Caco-2 (cell line): ENCODE results near the gene GIPC2. TPM values are rescaled to one million over a fixed set of nuclear protein-coding genes. Genes with fewer than 3 reads are reported as not detected.

Experiments
- BruUV-seq: library from RNA; stranded (reverse); fragments of 400-500 nt; replicated peaks from 2 replicates; lab custom pipeline; 2021; lab: Mats Ljungman, UMichigan
- CTCF ChIA-PET: fragments of 300-600 bp; sonication (Branson Sonifier 250); formaldehyde crosslinking; loops from one replicate; lab custom pipeline; 2022; ENCODE audit warnings: antibody characterized with exemption; lab: Charles Lee
- POLR2A ChIA-PET: fragments of 300-600 bp; sonication (Branson Sonifier 250); formaldehyde crosslinking; loops from one replicate; lab custom pipeline; 2022; ENCODE audit warnings: antibody characterized with exemption; lab: Charles Lee
- DNase-seq, 2 experiments: peaks; one replicate each; pipeline versions ENCODE4 v3.0.0 to v3.0.0-alpha.2; 2020 to 2022
- H3K27me3 ChIP-seq: replicated peaks from 2 replicates; pipeline ENCODE4 v1.6.0; 2011; ENCODE audit warnings: low read length; ENCODE audit not compliant: control insufficient read depth, insufficient read depth
- H3K36me3 ChIP-seq: 2 replicates; pipeline ENCODE4 v1.5.1; 2011; ENCODE audit warnings: low read length; ENCODE audit not compliant: control insufficient read depth, insufficient read depth
- H3K4me1 ChIP-seq: fragments of 250-450 bp; sonication (Bioruptor Pico); 2 replicates; pipeline ENCODE4 v1.5.1; 2020; ENCODE audit warnings: mild to moderate bottlenecking
- H3K4me3 ChIP-seq: 2 replicates; pipeline ENCODE4 v1.5.1; 2011; ENCODE audit warnings: low read depth, mild to moderate bottlenecking, control low read depth, low read length
- H3K9me3 ChIP-seq: fragments of 250-450 bp; sonication (Bioruptor Pico); 2 replicates; pipeline ENCODE4 v1.5.1; 2020; ENCODE audit warnings: mild to moderate bottlenecking, moderate library complexity
- H3K27ac Mint-ChIP-seq: one replicate; pipeline ENCODE4 v1.8.0; 2022; ENCODE audit warnings: mixed read lengths; ENCODE audit not compliant: unreplicated experiment
- H3K27me3 Mint-ChIP-seq: one replicate; pipeline ENCODE4 v1.8.0; 2022; ENCODE audit warnings: mixed read lengths; ENCODE audit not compliant: insufficient read depth, unreplicated experiment
- H3K36me3 Mint-ChIP-seq: one replicate; pipeline ENCODE4 v1.8.0; 2022; ENCODE audit warnings: mild to moderate bottlenecking, mixed read lengths; ENCODE audit not compliant: insufficient read depth, unreplicated experiment
- H3K4me1 Mint-ChIP-seq: one replicate; pipeline ENCODE4 v1.8.0; 2022; ENCODE audit warnings: low read depth, mixed read lengths; ENCODE audit not compliant: unreplicated experiment
- H3K4me3 Mint-ChIP-seq: one replicate; pipeline ENCODE4 v1.8.0; 2022; ENCODE audit warnings: mild to moderate bottlenecking, moderate library complexity, mixed read lengths; ENCODE audit not compliant: unreplicated experiment
- H3K9me3 Mint-ChIP-seq: one replicate; pipeline ENCODE4 v1.8.0; 2022; ENCODE audit warnings: mixed read lengths; ENCODE audit not compliant: unreplicated experiment
- CTCF ChIP-seq, 2 experiments: fragments of 200-600 bp in 1 of 2; IDR thresholded peaks; 1 replicate in 1 of 2; 2 replicates in 1 of 2; pipeline versions ENCODE4 v1.5.1 to v1.8.0; 2011 to 2022; ENCODE audit warnings: antibody characterized with exemption in 1 of 2, control low read depth in 1 of 2, inconsistent platforms in 1 of 2, low read depth in 1 of 2, low read length in 1 of 2, mild to moderate bottlenecking in 1 of 2, moderate library complexity in 1 of 2; ENCODE audit not compliant: insufficient read depth in 1 of 2, severe bottlenecking in 1 of 2, unreplicated experiment in 1 of 2
- intact Hi-C: fragments of 100-400 bp; cut with micrococcal nuclease; formaldehyde crosslinking; loops from one replicate; pipeline ENCODE4 v1.10.0; 2022; ENCODE audit not compliant: unreplicated experiment
- total RNA-seq: library from RNA; stranded (reverse); gene quantifications from 2 replicates; pipeline ENCODE4 v1.2.3, GENCODE V29; 2022

The GIPC2 gene
- total RNA-seq, 1 experiment from 2014 or later = 4.4 TPM

DNA sequence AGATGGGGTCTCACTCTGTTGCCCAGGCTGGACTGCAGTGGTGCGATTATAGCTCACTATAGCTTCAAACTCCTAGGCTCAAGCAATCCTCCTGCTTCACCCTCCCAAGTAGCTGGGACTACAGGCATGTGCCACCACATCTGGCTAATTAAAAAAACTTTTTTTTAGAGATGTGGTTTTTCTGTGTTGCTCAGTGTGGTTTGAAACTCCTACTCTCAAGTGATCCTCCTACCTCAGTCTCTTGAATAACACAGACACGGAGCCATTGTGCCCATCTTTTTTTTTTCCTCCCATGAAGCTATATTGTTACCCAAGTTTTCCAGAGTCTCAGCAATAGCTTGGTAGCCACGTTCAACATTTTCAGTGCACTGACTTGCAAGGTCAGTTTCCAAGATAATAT, 2.7 kb downstream of the GIPC2 start:
- POLR2A ChIA-PET = no interaction called here
- H3K36me3 Mint-ChIP-seq = no peaks in the 10 kb centered on the region
- Histone ChIP-seq H3K4me3 (no peak overlapping the region), H3K27me3 (no peaks in the 10 kb centered on the region), H3K9me3 (no peaks in the 10 kb centered on the region), H3K36me3 (no peaks in the 10 kb centered on the region), H3K4me1 (0 out of 2 replicates have a peak, but pooled peaks cover 3% of the 10 kb centered on the region)
- no peaks in the 10 kb centered on the region for H3K27me3 Mint-ChIP-seq
- DNase-seq = no peak
- CTCF ChIA-PET = no interaction called here
- no TSS peak for BruUV-seq
- no peaks in the 10 kb centered on the region for H3K9me3 Mint-ChIP-seq
- TF ChIP-seq CTCF (IDR thresholded peaks at IDR 0.05; ENCODE audit: insufficient read depth in 1 of 2, low read depth in 1 of 2, low read length in 1 of 2, severe bottlenecking in 1 of 2, unreplicated experiment in 1 of 2) = no peak
- no peak overlapping the region for H3K27ac Mint-ChIP-seq
- H3K4me1 Mint-ChIP-seq = peaks cover 7% of the 10 kb centered on the region
- intact Hi-C loops = loop anchor here (5.0 kb wide), 1 partner anchor 71 kb away; the partner anchor contains the start of gene FUBP1
- H3K4me3 Mint-ChIP-seq = no peak overlapping the region

- H3K4me1 ChIP-seq = 0 out of 2 replicates have a peak, but pooled peaks cover 3% of the 10 kb centered on the region
- DNase-seq = no peak
- H3K9me3 Mint-ChIP-seq = no peaks in the 10 kb centered on the region
- H3K27ac Mint-ChIP-seq = no peak overlapping the region
- CTCF ChIA-PET = no interaction called here
- peaks cover 7% of the 10 kb centered on the region for H3K4me1 Mint-ChIP-seq
- POLR2A ChIA-PET = no interaction called here
- no peaks in the 10 kb centered on the region for H3K27me3 Mint-ChIP-seq
- H3K36me3 Mint-ChIP-seq = no peaks in the 10 kb centered on the region
- no peak overlapping the region for H3K4me3 ChIP-seq
- no peaks in the 10 kb centered on the region for H3K27me3 ChIP-seq
- no TSS peak for BruUV-seq
- intact Hi-C loops = loop anchor here (5.0 kb wide), 1 partner anchor 72 kb away; the partner anchor contains the start of gene FUBP1
- no peak overlapping the region for H3K4me3 Mint-ChIP-seq
- no peaks in the 10 kb centered on the region for H3K36me3 ChIP-seq
- H3K9me3 ChIP-seq = no peaks in the 10 kb centered on the region
- no peak for TF ChIP-seq CTCF (IDR thresholded peaks at IDR 0.05; ENCODE audit: insufficient read depth in 1 of 2, low read depth in 1 of 2, low read length in 1 of 2, severe bottlenecking in 1 of 2, unreplicated experiment in 1 of 2)
Measured at GRCh38 chr1:78049396-78049795, 3.6 kb downstream of the GIPC2 start.

GRCh38 chr1:78051005-78051404, 5.2 kb downstream of the GIPC2 start:
- no peaks in the 10 kb centered on the region for H3K9me3 ChIP-seq
- Mint-ChIP-seq H3K27ac (no peak overlapping the region), H3K36me3 (no peaks in the 10 kb centered on the region), H3K4me3 (no peak overlapping the region), H3K27me3 (no peaks in the 10 kb centered on the region), H3K4me1 (no peaks in the 10 kb centered on the region), H3K9me3 (no peaks in the 10 kb centered on the region)
- no peaks in the 10 kb centered on the region for H3K36me3 ChIP-seq
- no peak overlapping the region for H3K4me3 ChIP-seq
- no peaks in the 10 kb centered on the region for H3K27me3 ChIP-seq
- BruUV-seq = no TSS peak
- 0 out of 2 replicates have a peak, but pooled peaks cover 3% of the 10 kb centered on the region for H3K4me1 ChIP-seq
- TF ChIP-seq CTCF (IDR thresholded peaks at IDR 0.05; ENCODE audit: insufficient read depth in 1 of 2, low read depth in 1 of 2, low read length in 1 of 2, severe bottlenecking in 1 of 2, unreplicated experiment in 1 of 2) = no peak
- ChIA-PET POLR2A (no interaction called here), CTCF (no interaction called here)
- intact Hi-C loops = no loop called here
- no peak for DNase-seq
